Osteoblast (primary cell): ENCODE results near the gene ATAD3A. TPM values are rescaled to one million over a fixed set of nuclear protein-coding genes. Genes with fewer than 3 reads are reported as not detected.

Source experiments
- DNase-seq: peaks from one replicate; pipeline ENCODE4 v3.0.0; 2011; ENCODE audit warnings: low spot score, mixed read lengths; ENCODE audit not compliant: insufficient read length; ENCODE audit errors: missing footprints
- H2AFZ ChIP-seq: 2 replicates; pipeline ENCODE4 v1.6.0; 2011; ENCODE audit warnings: mild to moderate bottlenecking, low read length
- H3K27ac ChIP-seq: 2 replicates; pipeline ENCODE4 v1.5.1; 2011; ENCODE audit warnings: mild to moderate bottlenecking, low read depth, low read length, moderate library complexity
- H3K27me3 ChIP-seq: 2 replicates; pipeline ENCODE4 v1.6.0; 2012; ENCODE audit warnings: mild to moderate bottlenecking, control low read depth, inconsistent platforms, low read length, moderate library complexity; ENCODE audit not compliant: insufficient read depth
- H3K36me3 ChIP-seq: 2 replicates; pipeline ENCODE4 v1.5.1; 2011; ENCODE audit warnings: mild to moderate bottlenecking, low read length, control low read depth, moderate library complexity; ENCODE audit not compliant: insufficient read depth
- H3K4me1 ChIP-seq: 2 replicates; pipeline ENCODE4 v1.5.1; 2011; ENCODE audit warnings: mild to moderate bottlenecking, low read length, control low read depth, moderate library complexity; ENCODE audit not compliant: insufficient read depth
- H3K4me2 ChIP-seq: 2 replicates; pipeline ENCODE4 v1.6.0; 2011; ENCODE audit warnings: mild to moderate bottlenecking, low read length; ENCODE audit not compliant: insufficient read depth
- H3K4me3 ChIP-seq: fragments of 200-600 bp; sonication (generic); 3 replicates; pipeline ENCODE4 v1.5.1; 2012; ENCODE audit warnings: mild to moderate bottlenecking, low read length, inconsistent platforms; ENCODE audit not compliant: insufficient read depth
- H3K79me2 ChIP-seq: 2 replicates; pipeline ENCODE4 v1.6.0; 2012; ENCODE audit warnings: mild to moderate bottlenecking, low read length, control low read depth, inconsistent platforms; ENCODE audit not compliant: insufficient read depth
- H3K9me3 ChIP-seq: 2 replicates; pipeline ENCODE4 v1.5.1; 2011; ENCODE audit warnings: low read depth, low read length, control low read depth
- H4K20me1 ChIP-seq: 2 replicates; pipeline ENCODE4 v1.6.0; 2012; ENCODE audit warnings: mild to moderate bottlenecking, low read length, control low read depth; ENCODE audit not compliant: insufficient read depth
- CTCF ChIP-seq: IDR thresholded peaks from 2 replicates; pipeline ENCODE4 v1.5.1; 2011; ENCODE audit warnings: mild to moderate bottlenecking, low read depth, low read length, moderate library complexity; ENCODE audit errors: extremely low read depth
- total RNA-seq: library from RNA; depleted of rRNA; stranded (reverse); fragments of >200 nt; gene quantifications from 2 replicates; pipeline ENCODE4 v1.2.3, GENCODE V29; 2012

Gene ATAD3A
- total RNA-seq, 1 donor = 19.9 TPM

GRCh38 chr1:1573843-1574720, 62.1 kb downstream of the ATAD3A start:
- Histone ChIP-seq H3K79me2 (peaks cover 54% of the 10 kb centered on the region), H2AFZ (peak overlapping the region; percentile 82), H4K20me1 (peaks cover 20% of the 10 kb centered on the region), H3K9me3 (no peaks in the 10 kb centered on the region), H3K27me3 (no peaks in the 10 kb centered on the region), H3K36me3 (peaks cover 19% of the 10 kb centered on the region), H3K4me1 (peaks cover 16% of the 10 kb centered on the region), H3K4me2 (peak overlapping the region; percentile 85), H3K27ac (peak overlapping the region; percentile 98), H3K4me3 (peak overlapping the region; percentile 96)
- TF ChIP-seq CTCF = peak; percentile 13
- DNase-seq = peak; percentile 98

GRCh38 chr1:1574721-1575537, 63.0 kb downstream of the ATAD3A start, which contains the start of gene SSU72:
SSU72 (minus strand) TSS chr1:1574863; CDS start chr1:1574557, 306 bp downstream.
- Histone ChIP-seq H3K4me2 (peak within 1 kb of the TSS; percentile 86), H2AFZ (peak within 1 kb of the TSS; percentile 97), H3K36me3 (peaks cover 14% of the 10 kb centered on the region), H3K27me3 (no peaks in the 10 kb centered on the region), H3K4me3 (peak within 1 kb of the TSS; percentile 96), H3K79me2 (peaks cover 46% of the 10 kb centered on the region), H3K4me1 (peaks cover 16% of the 10 kb centered on the region), H3K9me3 (no peaks in the 10 kb centered on the region), H4K20me1 (peaks cover 11% of the 10 kb centered on the region), H3K27ac (peak within 1 kb of the TSS; percentile 98)
- TF ChIP-seq CTCF = no peak
- DNase-seq = peak; percentile 99

- DNase-seq = peak; percentile 15
- no peaks in the 10 kb centered on the region for H3K9me3 ChIP-seq
- H3K4me3 ChIP-seq = no peak overlapping the region
- peaks cover 10% of the 10 kb centered on the region for H3K27me3 ChIP-seq
- no peak for TF ChIP-seq CTCF
- H3K36me3 ChIP-seq = no peaks in the 10 kb centered on the region
- no peaks in the 10 kb centered on the region for H4K20me1 ChIP-seq
- H3K4me2 ChIP-seq = no peak overlapping the region
- no peak overlapping the region for H2AFZ ChIP-seq
- H3K4me1 ChIP-seq = peaks cover 16% of the 10 kb centered on the region
- H3K79me2 ChIP-seq = peaks cover 22% of the 10 kb centered on the region
- no peak overlapping the region for H3K27ac ChIP-seq
Measured at GRCh38 chr1:1577367-1578011, 65.5 kb downstream of the ATAD3A start.
